Peyer's patch (tissue), 4 donors: ENCODE measurements around the gene RABGGTA.

Experiments
- POLR2A ChIP-seq, 2 donors: fragments of 450-650 bp; IDR thresholded peaks; one replicate each; pipeline ENCODE4 v1.5.1; 2017; ENCODE audit warnings: antibody characterized with exemption in 2 of 2, mild to moderate bottlenecking in 2 of 2, moderate library complexity in 2 of 2
- TF ChIP-seq, protein P1 (sequence below), 6 experiments: fragments of 450-650 bp in 4 of 6; fragments of 200-600 bp in 2 of 6; sonication (generic) in 1 of 6; IDR thresholded peaks; one replicate each; pipeline ENCODE4 v1.5.1; 2017 to 2019; ENCODE audit warnings: antibody characterized with exemption in 6 of 6, mild to moderate bottlenecking in 3 of 6, moderate library complexity in 1 of 6

DNA sequence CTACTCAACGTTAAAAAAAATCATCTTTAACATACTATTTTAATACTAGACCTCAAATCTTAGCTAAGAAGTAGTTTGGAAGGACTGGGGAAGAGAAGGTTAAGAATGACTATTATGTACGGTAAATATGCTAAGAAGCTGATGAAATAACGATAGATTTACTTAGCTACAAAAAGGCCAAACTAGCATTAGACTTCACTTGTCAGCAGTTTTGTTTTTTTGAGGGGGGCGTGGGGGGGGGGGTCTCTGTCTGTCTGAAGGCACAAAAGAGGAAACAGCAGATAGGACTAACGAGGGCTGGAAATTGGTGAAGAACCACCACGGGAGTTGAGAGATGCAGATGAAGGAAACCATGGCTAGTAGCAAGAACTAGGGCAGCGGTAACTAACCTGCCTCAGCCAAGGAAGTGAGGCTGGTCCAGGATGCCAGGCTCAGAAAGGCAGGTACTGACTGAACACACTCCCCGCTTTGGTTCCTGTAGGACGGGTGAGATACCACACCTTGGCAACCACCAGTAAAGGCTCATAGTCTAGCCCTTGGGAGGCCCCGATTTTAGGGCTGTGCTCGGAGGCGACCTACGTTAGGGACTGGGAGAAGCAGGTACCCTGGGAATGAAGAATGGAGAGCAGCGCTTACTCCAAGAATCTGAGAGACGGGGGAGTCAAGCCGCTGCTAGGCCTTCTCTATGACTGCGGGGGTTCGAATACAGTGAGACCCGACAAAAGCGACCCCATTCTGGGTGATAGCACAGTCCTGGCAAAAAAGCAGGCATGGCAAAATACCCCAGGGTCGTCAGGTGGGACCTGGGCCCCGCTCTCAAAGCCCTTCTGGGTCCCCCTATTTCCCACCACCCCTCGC lies 39.9 kb downstream of the RABGGTA start:
- TF ChIP-seq, protein P1, sequence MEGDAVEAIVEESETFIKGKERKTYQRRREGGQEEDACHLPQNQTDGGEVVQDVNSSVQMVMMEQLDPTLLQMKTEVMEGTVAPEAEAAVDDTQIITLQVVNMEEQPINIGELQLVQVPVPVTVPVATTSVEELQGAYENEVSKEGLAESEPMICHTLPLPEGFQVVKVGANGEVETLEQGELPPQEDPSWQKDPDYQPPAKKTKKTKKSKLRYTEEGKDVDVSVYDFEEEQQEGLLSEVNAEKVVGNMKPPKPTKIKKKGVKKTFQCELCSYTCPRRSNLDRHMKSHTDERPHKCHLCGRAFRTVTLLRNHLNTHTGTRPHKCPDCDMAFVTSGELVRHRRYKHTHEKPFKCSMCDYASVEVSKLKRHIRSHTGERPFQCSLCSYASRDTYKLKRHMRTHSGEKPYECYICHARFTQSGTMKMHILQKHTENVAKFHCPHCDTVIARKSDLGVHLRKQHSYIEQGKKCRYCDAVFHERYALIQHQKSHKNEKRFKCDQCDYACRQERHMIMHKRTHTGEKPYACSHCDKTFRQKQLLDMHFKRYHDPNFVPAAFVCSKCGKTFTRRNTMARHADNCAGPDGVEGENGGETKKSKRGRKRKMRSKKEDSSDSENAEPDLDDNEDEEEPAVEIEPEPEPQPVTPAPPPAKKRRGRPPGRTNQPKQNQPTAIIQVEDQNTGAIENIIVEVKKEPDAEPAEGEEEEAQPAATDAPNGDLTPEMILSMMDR (IDR thresholded peaks at IDR 0.05): no peak
- TF ChIP-seq POLR2A (IDR thresholded peaks at IDR 0.05): no peak
